ENCODE measurements around the gene PNMA6F.

Gene PNMA6F

GRCh38 chrX:153321381-153322124 lies at the start of gene PNMA6F:
TSS of gene PNMA6F (minus strand) at chrX:153321767. CDS start at chrX:153320674, 1,093 bp downstream.
- DNase-seq = peak in 4 of 51 donors; percentile 1 to 13 (median 6)

GRCh38 chrX:153371256-153371655 lies 49.7 kb upstream of the PNMA6F start:
- DNase-seq = no peak

- DNase-seq = no peak
Observed at GRCh38 chrX:153370293-153371055, 48.9 kb upstream of the PNMA6F start.

- no peak for DNase-seq
Observed at GRCh38 chrX:153366878-153367538, 45.4 kb upstream of the PNMA6F start.

- no peak for DNase-seq
Observed at GRCh38 chrX:153366119-153366518, 44.6 kb upstream of the PNMA6F start.

GRCh38 chrX:153365670-153366069 lies 44.1 kb upstream of the PNMA6F start:
- DNase-seq = no peak

- no peak for DNase-seq
Observed at GRCh38 chrX:153361781-153362397, 40.3 kb upstream of the PNMA6F start.

GRCh38 chrX:153357877-153358276 lies 36.3 kb upstream of the PNMA6F start:
- DNase-seq = no peak

- DNase-seq = no peak
Observed at GRCh38 chrX:153353416-153353815, 31.8 kb upstream of the PNMA6F start.

GRCh38 chrX:153352858-153353257 lies 31.3 kb upstream of the PNMA6F start:
- no peak for DNase-seq

- DNase-seq = no peak
Observed at GRCh38 chrX:153351981-153352380, 30.4 kb upstream of the PNMA6F start.

GRCh38 chrX:153349952-153350351 lies 28.4 kb upstream of the PNMA6F start:
- no peak for DNase-seq

- DNase-seq = no peak
Observed at GRCh38 chrX:153348421-153348820, 26.9 kb upstream of the PNMA6F start.

GRCh38 chrX:153347530-153347929 lies 26.0 kb upstream of the PNMA6F start:
- no peak for DNase-seq

GRCh38 chrX:153343674-153344073 lies 22.1 kb upstream of the PNMA6F start:
- no peak for DNase-seq

GRCh38 chrX:153342762-153343558 lies 21.4 kb upstream of the PNMA6F start:
- DNase-seq = peak in 4 of 51 donors; percentile 1 to 15 (median 5)

GRCh38 chrX:153340111-153340510 lies 18.5 kb upstream of the PNMA6F start:
- DNase-seq = no peak

- no peak for DNase-seq
Observed at GRCh38 chrX:153339662-153340061, 18.1 kb upstream of the PNMA6F start.

GRCh38 chrX:153338836-153339235 lies 17.3 kb upstream of the PNMA6F start:
- no peak for DNase-seq

GRCh38 chrX:153336988-153337387 lies 15.4 kb upstream of the PNMA6F start:
- DNase-seq = no peak
